H1 (cell line): Measurements from ENCODE around the gene ADARB2.
A peak's percentile ranks its signal among the peaks of the same experiment; 100 is the strongest.

Source experiments
- ATF3 ChIP-seq: IDR thresholded peaks from 2 replicates; pipeline ENCODE4 v1.6.1; 2011; ENCODE audit warnings: low read depth, mild to moderate bottlenecking, low read length; ENCODE audit not compliant: insufficient read depth
- CEBPB ChIP-seq: IDR thresholded peaks from 2 replicates; pipeline ENCODE4 v1.6.1; 2012; ENCODE audit warnings: low read depth, low read length
- CHD1 ChIP-seq: IDR thresholded peaks from 2 replicates; pipeline ENCODE4 v1.6.1; 2012; ENCODE audit warnings: low read depth, low read length, improper control_type of control experiment
- CHD2 ChIP-seq: IDR thresholded peaks from 2 replicates; pipeline ENCODE4 v1.6.1; 2012; ENCODE audit warnings: low read length, improper control_type of control experiment
- EP300 ChIP-seq, 2 experiments: IDR thresholded peaks; 1 replicate in 1 of 2; 2 replicates in 1 of 2; pipeline ENCODE4 v1.6.1; 2011 to 2012; ENCODE audit warnings: low read depth in 2 of 2, low read length in 2 of 2, mild to moderate bottlenecking in 2 of 2, borderline replicate concordance in 1 of 2, inconsistent platforms in 1 of 2, moderate library complexity in 1 of 2
- POLR2A ChIP-seq, 2 experiments: IDR thresholded peaks; 1 replicate in 1 of 2; 2 replicates in 1 of 2; pipeline ENCODE4 v1.6.1; 2011; ENCODE audit warnings: low read depth in 2 of 2, low read length in 2 of 2, mild to moderate bottlenecking in 2 of 2; ENCODE audit errors: control extremely low read depth in 1 of 2
- RFX5 ChIP-seq: IDR thresholded peaks from 2 replicates; pipeline ENCODE4 v1.6.1; 2011; ENCODE audit warnings: low read depth, low read length, improper control_type of control experiment, borderline replicate concordance
- RNF2 ChIP-seq: fragments of 200-900, 300-1000 bp; sonication (generic); IDR thresholded peaks from 2 replicates; pipeline ENCODE4 v1.7.1; 2016; ENCODE audit warnings: borderline replicate concordance, low read depth, mild to moderate bottlenecking, antibody characterized with exemption, low read length; ENCODE audit not compliant: poor library complexity, severe bottlenecking; ENCODE audit errors: missing control alignments
- SP2 ChIP-seq: IDR thresholded peaks from 2 replicates; pipeline ENCODE4 v1.6.1; 2012; ENCODE audit warnings: mild to moderate bottlenecking, low read length, inconsistent platforms
- TF ChIP-seq, protein P1 (sequence below), 3 experiments: IDR thresholded peaks; 1 replicate in 2 of 3; 2 replicates in 1 of 3; pipeline versions ENCODE4 v1.5.1 to v1.6.1; 2011; ENCODE audit warnings: low read length in 3 of 3, mild to moderate bottlenecking in 3 of 3, inconsistent platforms in 2 of 3, low read depth in 1 of 3, moderate library complexity in 1 of 3; ENCODE audit not compliant: insufficient read depth in 1 of 3; ENCODE audit errors: control extremely low read depth in 1 of 3

DNA sequence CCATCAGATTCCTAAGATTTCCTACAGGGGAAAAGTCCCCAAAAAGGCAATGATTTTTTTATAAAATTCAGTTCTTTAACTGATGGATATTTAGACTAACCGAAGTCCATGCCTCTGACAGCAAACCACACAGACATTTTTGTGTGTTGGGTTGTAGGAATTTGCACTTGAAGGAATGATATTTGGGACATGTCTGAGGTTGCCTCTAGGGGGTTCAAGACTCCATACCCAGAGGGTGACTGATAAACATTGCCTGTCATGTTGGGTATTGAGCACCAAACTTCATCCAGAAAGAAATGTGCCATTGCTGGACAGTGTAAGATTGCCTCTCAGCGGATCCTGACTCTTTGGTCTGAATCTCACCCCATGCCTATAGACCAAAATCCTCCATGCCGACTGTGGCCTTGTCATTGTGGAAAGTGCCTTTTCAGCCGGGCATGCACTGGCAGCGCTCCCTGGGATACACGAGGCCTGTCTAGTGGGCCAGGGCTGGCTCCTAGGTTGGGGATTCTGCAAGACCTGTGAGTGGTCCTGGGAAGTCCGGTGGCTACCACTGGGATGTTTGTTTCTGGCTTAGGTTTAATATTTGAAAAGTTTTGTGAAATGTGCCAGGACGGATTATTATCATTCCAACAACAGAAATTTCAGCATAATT is 428.2 kb downstream of the ADARB2 start:
- no peak for TF ChIP-seq CHD2
- TF ChIP-seq CEBPB: no peak
- no peak for TF ChIP-seq RFX5
- TF ChIP-seq RNF2: no peak
- TF ChIP-seq, protein P1, sequence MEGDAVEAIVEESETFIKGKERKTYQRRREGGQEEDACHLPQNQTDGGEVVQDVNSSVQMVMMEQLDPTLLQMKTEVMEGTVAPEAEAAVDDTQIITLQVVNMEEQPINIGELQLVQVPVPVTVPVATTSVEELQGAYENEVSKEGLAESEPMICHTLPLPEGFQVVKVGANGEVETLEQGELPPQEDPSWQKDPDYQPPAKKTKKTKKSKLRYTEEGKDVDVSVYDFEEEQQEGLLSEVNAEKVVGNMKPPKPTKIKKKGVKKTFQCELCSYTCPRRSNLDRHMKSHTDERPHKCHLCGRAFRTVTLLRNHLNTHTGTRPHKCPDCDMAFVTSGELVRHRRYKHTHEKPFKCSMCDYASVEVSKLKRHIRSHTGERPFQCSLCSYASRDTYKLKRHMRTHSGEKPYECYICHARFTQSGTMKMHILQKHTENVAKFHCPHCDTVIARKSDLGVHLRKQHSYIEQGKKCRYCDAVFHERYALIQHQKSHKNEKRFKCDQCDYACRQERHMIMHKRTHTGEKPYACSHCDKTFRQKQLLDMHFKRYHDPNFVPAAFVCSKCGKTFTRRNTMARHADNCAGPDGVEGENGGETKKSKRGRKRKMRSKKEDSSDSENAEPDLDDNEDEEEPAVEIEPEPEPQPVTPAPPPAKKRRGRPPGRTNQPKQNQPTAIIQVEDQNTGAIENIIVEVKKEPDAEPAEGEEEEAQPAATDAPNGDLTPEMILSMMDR (IDR thresholded peaks at IDR 0.05; ENCODE audit: control extremely low read depth in 1 of 3, insufficient read depth in 1 of 3, low read depth in 1 of 3, low read length in 3 of 3): no peak
- no peak for TF ChIP-seq EP300 (IDR thresholded peaks at IDR 0.05; ENCODE audit: borderline replicate concordance in 1 of 2, low read depth in 2 of 2, low read length in 2 of 2)
- no peak for TF ChIP-seq ATF3
- TF ChIP-seq SP2: no peak
- TF ChIP-seq POLR2A (IDR thresholded peaks at IDR 0.05; ENCODE audit: control extremely low read depth in 1 of 2, low read depth in 2 of 2, low read length in 2 of 2): 0 out of 3 replicates have a peak, but pooled peaks of 1 of the 2 experiments have one; percentile 52
- no peak for TF ChIP-seq CHD1
